Naive thymus-derived CD4-positive, alpha-beta T cell (primary cell): ENCODE results near the gene XIAP. TPM values are rescaled to one million over a fixed set of nuclear protein-coding genes. Genes with fewer than 3 reads are reported as not detected.
"Not testable (repeated sequence)": the region's sequence is repeated elsewhere in the genome, so short reads cannot be mapped to it uniquely, and the experiment has no call there.

Source experiments
- ATAC-seq: fragments of 150-1000 bp; cut with Tn5 transposase; 2 replicates; pipeline ENCODE4 v1.10.0; 2021; ENCODE audit warnings: mild to moderate bottlenecking, moderate library complexity
- CTCF ChIA-PET: fragments of 350-600 bp; sonication (Branson Sonifier 250); formaldehyde crosslinking; loops from one replicate; lab custom pipeline; 2021; ENCODE audit warnings: antibody characterized with exemption; lab: Charles Lee
- POLR2A ChIA-PET: fragments of 350-600 bp; sonication (Branson Sonifier 250); formaldehyde crosslinking; loops from one replicate; lab custom pipeline; 2021; ENCODE audit warnings: antibody characterized with exemption, inconsistent platforms; lab: Charles Lee
- DNase-seq, 9 donors: peaks; one replicate each; pipeline versions ENCODE4 v3.0.0 to v3.0.0-alpha.2; 2020 to 2022; ENCODE audit warnings: mixed read lengths in 1 of 9
- H3K27ac ChIP-seq: one replicate; pipeline ENCODE4 v1.7.0; 2013; ENCODE audit warnings: mild to moderate bottlenecking, low read depth, low read length, moderate library complexity
- H3K27me3 ChIP-seq, 2 donors: one replicate each; pipeline ENCODE4 v1.7.0; 2013; ENCODE audit warnings: low read length in 2 of 2, mild to moderate bottlenecking in 2 of 2, moderate library complexity in 2 of 2; ENCODE audit not compliant: control insufficient read depth in 2 of 2, insufficient read depth in 2 of 2
- H3K36me3 ChIP-seq, 3 experiments: 1 replicate in 2 of 3; 2 replicates in 1 of 3; pipeline ENCODE4 v1.7.0; 2013; ENCODE audit warnings: low read length in 3 of 3, mild to moderate bottlenecking in 3 of 3, moderate library complexity in 1 of 3; ENCODE audit not compliant: insufficient read depth in 3 of 3, control insufficient read depth in 2 of 3
- H3K4me1 ChIP-seq, 2 donors: one replicate each; pipeline ENCODE4 v1.7.0; 2013; ENCODE audit warnings: low read length in 2 of 2, mild to moderate bottlenecking in 2 of 2, moderate library complexity in 1 of 2; ENCODE audit not compliant: control insufficient read depth in 2 of 2, insufficient read depth in 2 of 2
- H3K4me3 ChIP-seq: 2 replicates; pipeline ENCODE4 v1.7.0; 2013; ENCODE audit warnings: mild to moderate bottlenecking, low read length
- H3K9me3 ChIP-seq, 3 experiments: 1 replicate in 2 of 3; 2 replicates in 1 of 3; pipeline ENCODE4 v1.7.0; 2013; ENCODE audit warnings: low read length in 3 of 3; ENCODE audit not compliant: control insufficient read depth in 2 of 3
- H3K27ac Mint-ChIP-seq, 9 donors: one replicate each; pipeline ENCODE4 v1.8.0; 2020 to 2022; ENCODE audit warnings: mixed read lengths in 9 of 9, mild to moderate bottlenecking in 8 of 9, moderate library complexity in 5 of 9, inconsistent platforms in 2 of 9
- H3K27me3 Mint-ChIP-seq, 5 donors: one replicate each; pipeline ENCODE4 v1.8.0; 2021 to 2022; ENCODE audit warnings: mixed read lengths in 5 of 5, mild to moderate bottlenecking in 1 of 5
- H3K36me3 Mint-ChIP-seq, 5 donors: one replicate each; pipeline ENCODE4 v1.8.0; 2020 to 2022; ENCODE audit warnings: mixed read lengths in 5 of 5, mild to moderate bottlenecking in 3 of 5, inconsistent platforms in 1 of 5
- H3K4me1 Mint-ChIP-seq, 7 donors: one replicate each; pipeline ENCODE4 v1.8.0; 2020 to 2022; ENCODE audit warnings: mixed read lengths in 7 of 7, mild to moderate bottlenecking in 3 of 7, inconsistent platforms in 1 of 7
- H3K4me3 Mint-ChIP-seq, 10 donors: one replicate each; pipeline ENCODE4 v1.8.0; 2020 to 2022; ENCODE audit warnings: mild to moderate bottlenecking in 10 of 10, mixed read lengths in 10 of 10, moderate library complexity in 6 of 10, inconsistent platforms in 2 of 10
- H3K9me3 Mint-ChIP-seq, 11 donors: one replicate each; pipeline ENCODE4 v1.8.0; 2020 to 2022; ENCODE audit warnings: mixed read lengths in 11 of 11, mild to moderate bottlenecking in 4 of 11, inconsistent platforms in 1 of 11, moderate library complexity in 1 of 11
- intact Hi-C, 2 donors: fragments of 100-400 bp; cut with micrococcal nuclease; formaldehyde crosslinking; loops; one replicate each; pipeline ENCODE4 v1.15.1; 2023
- polyA plus RNA-seq, 2 donors: library from polyadenylated mRNA; unstranded; fragments of 300-500 nt; fragmentation: Illumina TruSeq; gene quantifications; one replicate each; pipeline ENCODE4 v1.2.3, GENCODE V29; 2021
- total RNA-seq, 6 experiments: library from RNA in 5 of 6; stranded (reverse) in 5 of 6; gene quantifications; 1 replicate in 5 of 6; 2 replicates in 1 of 6; pipeline ENCODE4 v1.2.3 and lab custom pipeline; 2021 to 2026

The XIAP gene
- total and polyA plus RNA-seq, 7 experiments from 2014 or later, result 8.1 to 56.1 (median 33.0) TPM

GRCh38 chrX:123830309-123830708, 29.5 kb upstream of the XIAP start:
- Histone ChIP-seq H3K36me3 (no peaks in the 10 kb centered on the region), H3K27me3 (no peaks in the 10 kb centered on the region), H3K4me1 (no peaks in the 10 kb centered on the region), H3K9me3 (no peaks in the 10 kb centered on the region), H3K4me3 (no peak overlapping the region), H3K27ac (no peak overlapping the region)
- Mint-ChIP-seq H3K4me1 (no peaks in the 10 kb centered on the region), H3K27ac (no peak overlapping the region), H3K27me3 (peaks cover 0 to 5% (median 0%) of the 10 kb centered on the region in 5 donors), H3K4me3 (no peak overlapping the region), H3K9me3 (no peaks in the 10 kb centered on the region), H3K36me3 (no peaks in the 10 kb centered on the region)
- DNase-seq (peak in 1 of 9 donors; percentile 22), ATAC-seq (peak; percentile 55)
- POLR2A ChIA-PET, result no interaction called here
- CTCF ChIA-PET, result no interaction called here
- intact Hi-C loops, result loop anchor here in 1 of 2 donors (5.0 kb wide), 2 partner anchors 212 to 267 kb away; no protein-coding TSS in a partner anchor

GRCh38 chrX:123833387-123833786, 26.5 kb upstream of the XIAP start:
- peaks cover 0 to 5% (median 0%) of the 10 kb centered on the region in 5 donors for H3K27me3 Mint-ChIP-seq
- CTCF ChIA-PET, result interaction anchor here (0.6 to 1.2 kb wide), 6 partner anchors 50 to 1298 kb away, joined by 3 to 4 read pairs (median 3); no protein-coding TSS in a partner anchor
- intact Hi-C loops, result loop anchor here (1.0 to 5.0 kb wide), 9 partner anchors 51 to 378 kb away; no protein-coding TSS in a partner anchor

GRCh38 chrX:123834116-123834515, 25.7 kb upstream of the XIAP start:
- no peaks in the 10 kb centered on the region for H3K36me3 Mint-ChIP-seq
- Histone ChIP-seq H3K36me3 (no peaks in the 10 kb centered on the region), H3K27me3 (no peaks in the 10 kb centered on the region), H3K4me1 (no peaks in the 10 kb centered on the region), H3K9me3 (no peaks in the 10 kb centered on the region), H3K27ac (no peak overlapping the region), H3K4me3 (no peak overlapping the region)
- peak overlapping the region in 1 of 10 donors; percentile 8 for H3K4me3 Mint-ChIP-seq
- peaks cover 0 to 5% (median 0%) of the 10 kb centered on the region in 5 donors for H3K27me3 Mint-ChIP-seq
- intact Hi-C loops, result loop anchor here in 1 of 2 donors (5.0 kb wide), 2 partner anchors 208 to 263 kb away; no protein-coding TSS in a partner anchor
- ChIA-PET POLR2A (interaction anchor here (0.9 kb wide), 1 partner anchor 124 kb away, joined by 3 read pairs; no protein-coding TSS in a partner anchor), CTCF (interaction anchor here (1.2 kb wide), 1 partner anchor 51 kb away, joined by 3 read pairs; no protein-coding TSS in a partner anchor)
- H3K9me3 Mint-ChIP-seq, result no peaks in the 10 kb centered on the region
- no peaks in the 10 kb centered on the region for H3K4me1 Mint-ChIP-seq
- ATAC-seq, result no peak
- no peak overlapping the region for H3K27ac Mint-ChIP-seq
- no peak for DNase-seq

More at GRCh38 chrX:123833387-123833786, 26.5 kb upstream of the XIAP start:
- no peaks in the 10 kb centered on the region for H3K36me3 ChIP-seq
- Mint-ChIP-seq H3K27ac (no peak overlapping the region), H3K36me3 (no peaks in the 10 kb centered on the region), H3K4me3 (no peak overlapping the region), H3K9me3 (no peaks in the 10 kb centered on the region), H3K4me1 (no peaks in the 10 kb centered on the region)
- peak; percentile 18 to 61 (median 52) for DNase-seq
- peak; percentile 95 for ATAC-seq
- H3K4me1 ChIP-seq, result no peaks in the 10 kb centered on the region
- POLR2A ChIA-PET, result no interaction called here
- H3K27me3 ChIP-seq, result no peaks in the 10 kb centered on the region
- no peak overlapping the region for H3K27ac ChIP-seq
- no peaks in the 10 kb centered on the region for H3K9me3 ChIP-seq
- no peak overlapping the region for H3K4me3 ChIP-seq

- Histone ChIP-seq H3K27me3 (no peaks in the 10 kb centered on the region), H3K4me3 (no peak overlapping the region), H3K9me3 (no peaks in the 10 kb centered on the region), H3K27ac (no peak overlapping the region), H3K4me1 (no peaks in the 10 kb centered on the region), H3K36me3 (no peaks in the 10 kb centered on the region)
- Mint-ChIP-seq H3K27ac (no peak overlapping the region), H3K4me1 (no peaks in the 10 kb centered on the region), H3K4me3 (no peak overlapping the region), H3K27me3 (peaks cover 0 to 5% (median 0%) of the 10 kb centered on the region in 5 donors), H3K36me3 (no peaks in the 10 kb centered on the region), H3K9me3 (no peaks in the 10 kb centered on the region)
- POLR2A ChIA-PET, result interaction anchor here (2.1 kb wide), 1 partner anchor 124 kb away, joined by 5 read pairs; no protein-coding TSS in a partner anchor
- CTCF ChIA-PET, result interaction anchor here (0.6 to 1.5 kb wide), 3 partner anchors 11 to 132 kb away, joined by 3 to 4 read pairs (median 4); no protein-coding TSS in a partner anchor
- intact Hi-C loops, result no loop called here
- ATAC-seq (no peak), DNase-seq (peak in 1 of 9 donors; percentile 25)
Measured at GRCh38 chrX:123835661-123836371, 24.0 kb upstream of the XIAP start.

- CTCF ChIA-PET, intact Hi-C loops, H3K4me3 ChIP-seq, H3K36me3 Mint-ChIP-seq, DNase-seq, H3K4me1 Mint-ChIP-seq, H3K27me3 ChIP-seq, H3K27me3 Mint-ChIP-seq, H3K4me3 Mint-ChIP-seq, H3K36me3 ChIP-seq, H3K27ac ChIP-seq, H3K9me3 ChIP-seq, ATAC-seq, H3K4me1 ChIP-seq, H3K9me3 Mint-ChIP-seq, H3K27ac Mint-ChIP-seq: not testable (repeated sequence)
- POLR2A ChIA-PET, result interaction anchor here (0.6 kb wide), 1 partner anchor 497 kb away, joined by 3 read pairs; no protein-coding TSS in a partner anchor
Measured at GRCh38 chrX:123845129-123845528, 14.7 kb upstream of the XIAP start.

- no peak overlapping the region for H3K27ac ChIP-seq
- Mint-ChIP-seq H3K4me3 (no peak overlapping the region), H3K9me3 (peaks cover 0 to 2% (median 0%) of the 10 kb centered on the region in 11 donors), H3K4me1 (peaks cover 0 to 1% (median 0%) of the 10 kb centered on the region in 7 donors), H3K36me3 (no peaks in the 10 kb centered on the region), H3K27ac (no peak overlapping the region), H3K27me3 (peaks cover 0 to 2% (median 0%) of the 10 kb centered on the region in 5 donors)
- ATAC-seq (no peak), DNase-seq (no peak)
- POLR2A ChIA-PET, result no interaction called here
- no peaks in the 10 kb centered on the region for H3K36me3 ChIP-seq
- H3K27me3 ChIP-seq, result no peaks in the 10 kb centered on the region
- intact Hi-C loops, result no loop called here
- no peaks in the 10 kb centered on the region for H3K4me1 ChIP-seq
- CTCF ChIA-PET, result no interaction called here
- no peaks in the 10 kb centered on the region for H3K9me3 ChIP-seq
- H3K4me3 ChIP-seq, result no peak overlapping the region
Measured at GRCh38 chrX:123846577-123847038, 13.2 kb upstream of the XIAP start.
